Smooth muscle cell (in vitro differentiated cells): ENCODE results near the gene HIC1. TPM values are rescaled to one million over a fixed set of nuclear protein-coding genes. Genes with fewer than 3 reads are reported as not detected.
A peak's percentile ranks its signal among the peaks of the same experiment; 100 is the strongest.
"Not testable (repeated sequence)": the region's sequence is repeated elsewhere in the genome, so short reads cannot be mapped to it uniquely, and the experiment has no call there.

ENCODE experiments used
- DNase-seq: peaks from one replicate; lab custom pipeline; 2025; ENCODE audit not compliant: unreplicated experiment; lab: John Stamatoyannopoulos, UW
- H2AFZ ChIP-seq: fragments of 200-600 bp; sonication (generic); 2 replicates; pipeline ENCODE4 v1.6.0; 2016; ENCODE audit warnings: antibody characterized with exemption, low read depth, mild to moderate bottlenecking
- H3F3A ChIP-seq: fragments of 200-600 bp; sonication (generic); 2 replicates; pipeline ENCODE4 v1.6.0; 2017; ENCODE audit warnings: antibody characterized with exemption, low read depth
- H3K27ac ChIP-seq: fragments of 200-600 bp; sonication (generic); 2 replicates; pipeline ENCODE4 v1.5.1; 2016; ENCODE audit warnings: low read depth, mild to moderate bottlenecking
- H3K27me3 ChIP-seq: fragments of 200-600 bp; sonication (generic); 2 replicates; pipeline ENCODE4 v1.6.1; 2016; ENCODE audit warnings: low read depth, mild to moderate bottlenecking
- H3K36me3 ChIP-seq: fragments of 200-600 bp; sonication (generic); 2 replicates; pipeline ENCODE4 v1.5.1; 2016; ENCODE audit warnings: low read depth
- H3K4me1 ChIP-seq: fragments of 200-600 bp; sonication (generic); 2 replicates; pipeline ENCODE4 v1.5.1; 2016; ENCODE audit warnings: low read depth
- H3K4me2 ChIP-seq: fragments of 200-600 bp; sonication (generic); 2 replicates; pipeline ENCODE4 v1.6.0; 2016; ENCODE audit warnings: mild to moderate bottlenecking
- H3K4me3 ChIP-seq: fragments of 200-600 bp; sonication (generic); 2 replicates; pipeline ENCODE4 v1.5.1; 2016; ENCODE audit warnings: mild to moderate bottlenecking
- H3K79me2 ChIP-seq: fragments of 200-600 bp; sonication (generic); 2 replicates; pipeline ENCODE4 v1.6.0; 2016; ENCODE audit warnings: low read depth, mild to moderate bottlenecking
- H3K9ac ChIP-seq: fragments of 200-600 bp; sonication (generic); 2 replicates; pipeline ENCODE4 v1.6.0; 2016; ENCODE audit warnings: low read depth
- H3K9me3 ChIP-seq: fragments of 200-600 bp; sonication (generic); replicated peaks from 2 replicates; pipeline ENCODE4 v1.5.1; 2016; ENCODE audit warnings: low read depth
- H4K20me1 ChIP-seq: fragments of 200-600 bp; sonication (generic); 2 replicates; pipeline ENCODE4 v1.6.0; 2016; ENCODE audit warnings: low read depth
- CTCF ChIP-seq: fragments of 200-600 bp; sonication (generic); IDR thresholded peaks from 2 replicates; pipeline ENCODE4 v1.5.1; 2017; ENCODE audit warnings: borderline replicate concordance, mild to moderate bottlenecking, antibody characterized with exemption; ENCODE audit not compliant: insufficient read depth, poor library complexity, severe bottlenecking
- WGBS: methylation state at CpG from one replicate; pipeline ENCODE4 v1.1.7; 2016; ENCODE audit warnings: low lambda C conversion rate; 5-methylcytosine and 5-hydroxymethylcytosine counted together
- polyA plus RNA-seq: library from polyadenylated mRNA; unstranded; fragments of >200 nt; fragmentation: Nextera tagmentation; extraction: Ambion mirVana; gene quantifications from 2 replicates; pipeline ENCODE4 v1.2.1, GENCODE V29; 2016
- total RNA-seq: library from RNA; depleted of rRNA; stranded (reverse); fragments of >200 nt; gene quantifications from 2 replicates; pipeline ENCODE4 v1.2.3, GENCODE V29; 2014

HIC1 gene
- total and polyA plus RNA-seq, 2 experiments from 2014 or later, result 2.9 to 5.2 TPM

- Histone ChIP-seq H3K9me3 (no peaks in the 10 kb centered on the region), H3F3A (no peaks in the 10 kb centered on the region), H3K27me3 (no peaks in the 10 kb centered on the region), H3K9ac (no peak overlapping the region), H3K4me1 (no peaks in the 10 kb centered on the region), H4K20me1 (no peaks in the 10 kb centered on the region), H3K4me3 (no peak overlapping the region), H3K4me2 (no peak overlapping the region), H3K79me2 (no peaks in the 10 kb centered on the region), H3K27ac (no peak overlapping the region), H2AFZ (peak overlapping the region; percentile 13), H3K36me3 (no peaks in the 10 kb centered on the region)
- WGBS, result 42% methylated on average over 24 of the region's 24 CpGs
- DNase-seq, result no peak
- TF ChIP-seq CTCF, result no peak
Measured at GRCh38 chr17:2011411-2012371, 43.2 kb upstream of the HIC1 start.

DNA sequence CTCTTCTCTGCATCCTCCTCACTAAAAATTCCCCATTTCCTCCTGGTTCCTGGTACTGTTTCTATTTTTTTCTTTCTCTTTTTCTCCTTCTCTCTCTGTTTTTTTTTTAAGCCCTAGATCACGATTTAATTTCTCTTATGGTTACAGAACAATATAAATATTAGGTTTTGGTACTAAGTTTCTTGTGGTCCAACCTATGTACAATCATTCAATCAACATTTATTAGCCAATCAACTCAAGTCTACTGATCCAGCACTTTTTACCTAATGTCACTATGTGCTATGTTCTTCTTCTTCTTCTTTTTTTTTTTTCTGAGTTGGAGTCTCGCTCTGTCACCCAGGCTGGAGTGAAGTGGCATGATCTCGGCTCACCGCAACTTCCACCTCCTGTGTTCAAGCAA lies 42.4 kb upstream of the HIC1 start:
- H3K9me3 ChIP-seq, result no peaks in the 10 kb centered on the region
- TF ChIP-seq CTCF, result no peak
- H3F3A ChIP-seq, result no peaks in the 10 kb centered on the region
- no peak overlapping the region for H2AFZ ChIP-seq
- H3K36me3 ChIP-seq, result no peaks in the 10 kb centered on the region
- H3K4me3 ChIP-seq, result no peak overlapping the region
- WGBS, result 96% methylated on average over 4 of the region's 4 CpGs
- no peaks in the 10 kb centered on the region for H3K27me3 ChIP-seq
- no peaks in the 10 kb centered on the region for H4K20me1 ChIP-seq
- DNase-seq, result no peak
- H3K4me1 ChIP-seq, result no peaks in the 10 kb centered on the region
- no peak overlapping the region for H3K9ac ChIP-seq
- H3K27ac ChIP-seq, result no peak overlapping the region
- no peaks in the 10 kb centered on the region for H3K79me2 ChIP-seq
- H3K4me2 ChIP-seq, result no peak overlapping the region

GRCh38 chr17:2013220-2013993 lies 41.5 kb upstream of the HIC1 start:
- not testable (repeated sequence) for H3F3A ChIP-seq, H3K36me3 ChIP-seq, H3K27me3 ChIP-seq, H3K4me3 ChIP-seq, H3K4me2 ChIP-seq, H2AFZ ChIP-seq, H3K27ac ChIP-seq, H3K9ac ChIP-seq, H3K4me1 ChIP-seq, DNase-seq, H3K79me2 ChIP-seq, H4K20me1 ChIP-seq, H3K9me3 ChIP-seq
- 73% methylated on average over 6 of the region's 6 CpGs for WGBS

DNA sequence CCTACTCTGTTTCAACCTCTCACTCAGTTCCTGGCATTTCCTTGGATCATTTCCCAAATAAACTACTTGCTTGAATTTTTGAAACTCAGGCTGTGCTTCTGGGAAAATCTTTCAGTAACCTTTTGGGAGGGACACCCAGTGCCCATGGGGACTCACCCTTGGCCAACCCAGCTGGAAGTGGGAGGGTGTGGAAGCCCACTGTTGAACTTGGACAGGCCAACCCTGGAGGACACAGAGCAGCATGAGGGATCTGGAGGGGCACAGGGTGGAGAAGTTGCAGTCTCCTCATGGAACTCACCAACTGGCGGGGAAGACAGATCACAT lies 40.9 kb upstream of the HIC1 start:
- H3K79me2 ChIP-seq, result no peaks in the 10 kb centered on the region
- no peak overlapping the region for H3K27ac ChIP-seq

More for the DNA sequence above, 40.9 kb upstream of the HIC1 start:
- Histone ChIP-seq H3K4me2 (no peak overlapping the region), H3F3A (no peaks in the 10 kb centered on the region), H3K27me3 (peaks cover 12% of the 10 kb centered on the region), H3K9me3 (no peaks in the 10 kb centered on the region), H3K36me3 (no peaks in the 10 kb centered on the region), H3K4me3 (no peak overlapping the region), H2AFZ (no peak overlapping the region), H4K20me1 (no peaks in the 10 kb centered on the region), H3K9ac (no peak overlapping the region), H3K4me1 (no peaks in the 10 kb centered on the region)
- no peak for DNase-seq
- TF ChIP-seq CTCF, result no peak
- 100% methylated on average over 1 of the region's 1 CpG for WGBS
